ENCODE measurements around the gene MAP3K9.
"Not testable (repeated sequence)": the region's sequence is repeated elsewhere in the genome, so short reads cannot be mapped to it uniquely, and the experiment has no call there.

MAP3K9 gene

GRCh38 chr14:70718383-70719118, 90.8 kb downstream of the MAP3K9 start:
- DNase-seq, result no peak

DNA sequence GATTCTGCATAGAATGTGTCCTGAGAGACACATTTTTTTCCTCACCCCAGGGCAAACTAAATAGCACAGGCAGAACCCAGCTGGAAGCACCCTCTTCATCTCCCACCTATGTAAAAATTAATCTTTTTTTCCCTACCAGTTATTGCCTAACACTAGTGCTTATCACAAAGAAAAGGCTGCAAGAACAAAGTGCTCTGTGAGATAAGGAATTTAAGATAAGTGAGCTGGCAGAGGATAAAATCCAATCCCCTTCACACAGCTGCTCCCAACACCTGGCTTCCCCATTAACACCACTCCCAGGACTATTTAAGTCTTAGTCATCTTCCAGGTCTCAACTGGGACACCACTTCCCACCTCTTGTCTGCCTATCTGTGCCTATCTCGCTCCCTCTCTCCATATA, 92.4 kb downstream of the MAP3K9 start:
- peak; percentile 53 for DNase-seq

GRCh38 chr14:70716483-70716882, 92.8 kb downstream of the MAP3K9 start:
- no peak for DNase-seq

DNA sequence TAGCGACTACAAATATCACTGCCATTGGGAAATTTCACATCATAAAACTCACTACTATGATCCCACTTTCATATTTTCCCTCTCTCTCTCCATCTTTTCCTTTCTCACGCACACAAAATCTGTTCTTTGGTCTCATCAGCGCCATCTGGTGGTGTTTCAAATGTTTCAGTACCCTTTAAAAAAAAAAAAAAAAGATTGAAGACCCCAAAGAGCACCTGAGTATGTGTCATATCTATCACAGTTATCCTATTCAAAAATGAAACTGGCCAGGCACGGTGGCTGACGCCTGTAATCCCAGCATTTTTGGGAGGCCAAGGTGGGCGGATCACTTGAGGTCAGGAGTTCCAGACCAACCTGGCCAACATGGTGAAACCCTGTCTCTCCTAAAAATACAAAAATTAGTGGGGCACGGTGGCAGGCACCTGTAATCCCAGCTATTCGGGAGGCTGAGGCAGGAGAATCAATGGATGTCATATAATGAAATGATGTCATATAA, 95.2 kb downstream of the MAP3K9 start:
- DNase-seq, result peak; percentile 42

DNA sequence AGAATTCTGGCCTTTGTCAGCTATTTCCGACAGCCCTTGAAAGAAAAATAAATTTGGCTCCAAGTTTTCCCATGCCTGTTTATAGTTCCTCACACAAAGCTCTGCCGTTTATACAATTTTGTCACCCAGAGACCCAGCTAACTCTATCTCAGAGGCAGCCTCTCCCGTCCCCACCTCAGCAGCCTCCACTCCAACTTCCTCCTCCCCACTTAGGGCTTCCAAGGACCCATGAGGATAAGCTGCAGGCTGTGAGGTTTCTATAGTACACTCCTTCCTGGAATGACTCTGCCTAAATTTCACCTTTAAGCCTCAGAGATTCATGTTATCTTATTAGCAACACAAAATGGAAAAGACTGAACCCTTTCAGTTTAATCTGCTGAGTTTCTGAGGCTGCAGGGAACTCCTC, 95.8 kb downstream of the MAP3K9 start:
- DNase-seq, result no peak

DNA sequence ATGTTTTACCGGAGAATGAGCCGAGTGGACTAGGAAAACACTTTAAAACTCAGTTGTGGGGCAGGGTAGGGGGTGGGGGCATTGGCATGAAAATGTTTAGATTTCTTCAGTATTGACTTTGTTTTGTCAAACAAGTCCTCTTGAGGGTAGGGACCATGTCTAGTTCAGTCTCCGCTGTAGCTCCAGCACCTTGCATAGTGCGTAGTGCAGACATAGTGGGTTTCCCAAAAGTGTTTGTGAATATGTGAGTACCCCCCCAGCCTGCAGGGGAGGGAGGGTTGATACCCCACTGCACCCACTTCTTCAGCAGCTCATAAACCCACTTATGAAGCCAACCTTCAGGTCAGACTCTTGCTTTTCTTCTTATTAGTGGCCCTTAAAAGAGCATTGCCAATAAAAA, 96.2 kb downstream of the MAP3K9 start:
- no peak for DNase-seq

- no peak for DNase-seq
Observed at GRCh38 chr14:70711451-70711850, 97.9 kb downstream of the MAP3K9 start.

GRCh38 chr14:70709726-70710382, 99.5 kb downstream of the MAP3K9 start:
- DNase-seq, result no peak

- DNase-seq, result no peak
Observed at GRCh38 chr14:70708717-70709570, 100.4 kb downstream of the MAP3K9 start.

DNA sequence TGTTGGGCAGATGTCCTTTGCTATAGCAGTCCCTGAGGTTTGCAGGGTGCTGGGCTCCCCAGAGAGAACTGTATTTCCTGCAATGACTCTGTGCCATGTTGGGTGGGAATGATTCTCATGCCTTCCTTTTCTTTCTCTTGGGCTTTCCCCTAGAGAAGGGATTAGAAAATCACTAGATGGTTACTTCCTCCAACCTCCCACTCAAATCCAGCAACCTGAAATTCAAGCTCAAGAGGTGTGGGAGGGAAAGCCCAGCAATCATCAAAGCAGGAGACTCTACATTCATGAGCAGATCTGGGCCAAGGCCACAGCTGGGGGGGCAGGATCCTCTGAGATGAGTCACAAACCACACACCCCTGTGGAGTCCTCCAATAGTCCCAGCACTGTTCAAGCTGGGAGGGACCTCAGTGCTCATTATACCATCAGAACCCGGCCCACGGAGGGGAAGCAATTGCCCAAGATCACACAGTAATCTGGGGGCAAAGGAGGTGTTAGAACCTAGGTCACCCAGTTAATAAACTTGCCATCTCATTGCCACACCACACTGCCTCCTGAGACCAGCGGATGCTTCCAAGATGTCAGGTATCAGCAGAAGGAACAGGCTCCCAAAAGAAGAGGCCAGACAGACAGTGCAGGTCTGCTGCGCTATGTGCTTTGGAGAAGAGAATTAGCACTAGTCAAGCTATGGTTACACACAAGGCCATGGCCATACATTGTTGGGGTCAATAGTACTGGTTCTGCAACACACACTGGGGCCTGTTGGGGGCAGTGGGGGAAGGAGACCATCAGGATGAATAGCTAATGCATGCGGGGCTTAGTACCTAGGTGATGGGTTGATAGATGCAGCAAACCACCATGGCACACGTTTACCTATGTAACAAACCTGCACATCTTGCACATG, 101.9 kb downstream of the MAP3K9 start:
- DNase-seq, result no peak

DNA sequence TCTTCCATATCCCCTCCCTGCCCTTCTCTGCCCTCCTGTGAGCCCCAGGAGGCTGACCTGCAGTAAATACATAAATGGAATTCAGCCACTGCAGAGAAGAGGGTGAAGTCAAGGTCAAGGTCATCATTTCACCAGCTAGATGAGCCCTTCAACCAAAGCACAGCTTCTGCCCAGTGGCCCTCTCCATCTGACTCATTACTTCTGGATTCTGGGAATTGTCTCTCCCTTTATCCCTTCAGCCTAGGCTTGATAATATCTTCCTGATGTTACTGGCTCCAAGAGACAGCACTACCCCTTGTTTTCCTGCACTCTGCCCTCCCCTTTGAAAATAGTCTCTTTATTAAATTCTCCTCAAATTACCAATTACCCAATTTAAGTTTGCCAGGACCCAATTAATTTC, 103.1 kb downstream of the MAP3K9 start:
- DNase-seq, result no peak

DNA sequence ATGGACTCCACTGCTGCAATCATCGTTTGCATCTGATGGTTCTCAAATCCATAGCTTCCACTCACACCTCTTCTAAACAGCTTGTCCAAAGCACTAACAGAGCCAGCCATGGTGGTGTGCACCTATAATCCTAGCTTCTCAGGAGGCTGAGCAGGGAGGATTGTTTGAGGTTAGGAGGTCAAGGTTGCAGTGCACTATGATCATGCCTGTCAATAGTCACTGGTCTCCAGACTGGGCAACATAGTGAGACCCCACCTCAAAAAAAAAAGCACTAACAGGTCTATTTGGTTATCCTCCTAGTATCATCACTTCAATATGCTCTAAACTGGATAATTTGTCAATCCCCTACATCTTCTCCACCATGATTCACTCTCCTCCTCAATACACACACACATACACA, 104.4 kb downstream of the MAP3K9 start:
- no peak for DNase-seq

GRCh38 chr14:70703621-70704168, 105.6 kb downstream of the MAP3K9 start:
- not testable (repeated sequence) for DNase-seq

- DNase-seq, result no peak
Observed at GRCh38 chr14:70702161-70702560, 107.2 kb downstream of the MAP3K9 start.

DNA sequence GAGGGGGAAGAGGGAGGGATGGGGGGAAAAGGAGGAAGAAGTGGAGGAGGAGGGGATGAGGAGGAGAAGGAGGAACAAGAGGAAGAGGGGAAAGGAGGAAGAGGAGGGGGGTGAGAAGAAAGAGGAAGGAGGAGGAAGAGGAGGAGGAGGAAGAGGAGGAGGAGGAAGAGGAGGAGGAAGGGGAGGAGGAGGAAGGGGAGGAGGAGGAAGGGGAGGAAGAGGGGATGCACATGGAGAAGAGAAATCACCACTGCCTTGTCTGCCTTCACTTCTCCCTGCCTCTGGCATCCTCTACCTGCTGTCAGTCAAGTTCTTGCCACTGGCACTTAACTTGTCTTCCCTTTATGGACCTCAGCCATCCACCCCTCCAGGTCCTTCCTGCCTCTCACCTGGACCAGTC, 107.7 kb downstream of the MAP3K9 start:
- no peak for DNase-seq

GRCh38 chr14:70700955-70701585, 108.2 kb downstream of the MAP3K9 start:
- DNase-seq, result no peak

- no peak for DNase-seq
Observed at GRCh38 chr14:70699646-70700045, 109.7 kb downstream of the MAP3K9 start.

DNA sequence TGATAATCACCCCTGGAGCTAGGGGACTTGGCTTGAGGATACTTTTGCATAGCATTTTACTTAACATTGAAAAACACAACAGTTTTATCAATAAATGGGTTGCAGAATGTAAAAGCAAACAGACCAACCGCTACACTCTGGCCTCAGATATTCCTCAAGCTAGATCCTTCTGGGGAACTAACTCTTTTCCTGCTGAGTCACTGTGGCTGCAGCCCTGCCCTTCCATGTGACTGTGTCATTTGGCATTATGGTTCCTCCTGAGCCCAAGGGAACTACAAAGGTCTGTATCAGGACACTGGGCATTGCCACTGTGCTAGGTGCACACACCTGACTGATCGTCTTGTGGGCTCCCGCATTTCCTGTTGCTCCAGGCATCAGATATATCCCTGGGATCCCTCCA, 111.0 kb downstream of the MAP3K9 start:
- DNase-seq, result no peak

GRCh38 chr14:70697701-70698100, 111.6 kb downstream of the MAP3K9 start:
- DNase-seq, result no peak

DNA sequence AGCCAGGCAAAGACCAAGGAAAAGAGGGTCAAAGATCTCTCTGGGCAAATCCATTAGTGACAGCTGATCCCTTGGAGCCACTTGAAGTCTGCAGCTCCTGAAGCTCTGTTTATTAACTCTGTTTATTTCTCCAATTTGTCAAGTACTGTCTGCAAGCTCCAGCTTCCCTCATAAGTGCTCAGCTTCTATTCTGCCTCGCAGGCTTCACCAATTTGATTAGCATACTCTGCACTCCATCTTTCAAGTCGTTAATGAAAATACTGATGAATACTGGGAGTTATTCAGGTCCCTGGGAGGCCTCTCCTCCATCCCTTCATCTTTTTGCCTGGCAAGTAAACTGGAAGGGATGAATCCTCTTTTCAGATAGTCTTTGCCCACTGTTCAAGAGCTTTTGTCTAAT, 113.3 kb downstream of the MAP3K9 start:
- no peak for DNase-seq

DNA sequence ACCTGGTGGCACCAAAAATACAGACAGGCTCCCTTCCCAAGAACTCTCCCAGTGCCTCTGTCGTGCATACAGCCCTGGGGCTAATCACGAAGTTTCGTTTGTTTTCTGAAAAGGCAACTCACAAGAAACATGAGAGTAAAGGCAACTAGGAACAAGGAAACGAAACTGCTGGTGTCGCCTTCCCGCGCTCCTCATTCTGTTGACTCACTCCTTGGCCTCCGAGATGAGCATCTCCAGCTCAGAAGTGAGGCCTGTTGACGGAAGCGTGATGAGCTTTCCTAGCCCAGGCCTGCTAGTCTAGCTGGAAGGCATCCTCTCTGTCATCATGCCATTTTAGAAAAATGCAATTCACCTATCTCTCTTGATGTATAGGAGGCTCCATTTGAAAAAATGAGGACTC, 117.1 kb downstream of the MAP3K9 start:
- no peak for DNase-seq

Data from DMS 273 treated with DMSO at 0.1 percent for 48 hours (cell line).